ENCODE data around the gene PTPRS.
A peak's percentile ranks its signal among the peaks of the same experiment; 100 is the strongest.

The PTPRS gene

GRCh38 chr19:5354403-5354802, 13.8 kb upstream of the PTPRS start:
- no peak for DNase-seq

- no peak for DNase-seq
Observed at GRCh38 chr19:5352229-5352763, 11.7 kb upstream of the PTPRS start.

GRCh38 chr19:5351731-5352228, 11.2 kb upstream of the PTPRS start:
- DNase-seq = no peak

GRCh38 chr19:5349041-5349440, 8.4 kb upstream of the PTPRS start:
- DNase-seq = no peak

GRCh38 chr19:5345895-5346386, 5.3 kb upstream of the PTPRS start:
- DNase-seq = no peak

- DNase-seq = no peak
Observed at GRCh38 chr19:5343848-5344247, 3.2 kb upstream of the PTPRS start.

GRCh38 chr19:5342573-5343201, 2.1 kb upstream of the PTPRS start:
- no peak for DNase-seq

GRCh38 chr19:5341981-5342380, 1.4 kb upstream of the PTPRS start:
- DNase-seq = no peak

GRCh38 chr19:5341448-5341820, 822 bp upstream of the PTPRS start:
- no peak for DNase-seq

- no peak for DNase-seq
Observed at GRCh38 chr19:5339950-5340636, 519 bp downstream of the PTPRS start.

GRCh38 chr19:5339198-5339949, 1.2 kb downstream of the PTPRS start:
- DNase-seq = no peak

- DNase-seq = peak; percentile 7
Observed at GRCh38 chr19:5338656-5339197, 1.9 kb downstream of the PTPRS start.

GRCh38 chr19:5337708-5338655, 2.6 kb downstream of the PTPRS start:
- no peak for DNase-seq

- DNase-seq = no peak
Observed at GRCh38 chr19:5337126-5337525, 3.5 kb downstream of the PTPRS start.

GRCh38 chr19:5336195-5336965, 4.2 kb downstream of the PTPRS start:
- no peak for DNase-seq

GRCh38 chr19:5335593-5335992, 5.0 kb downstream of the PTPRS start:
- no peak for DNase-seq

GRCh38 chr19:5334824-5335500, 5.7 kb downstream of the PTPRS start:
- no peak for DNase-seq

GRCh38 chr19:5334366-5334739, 6.3 kb downstream of the PTPRS start:
- DNase-seq = no peak

GRCh38 chr19:5333581-5334365, 6.8 kb downstream of the PTPRS start:
- no peak for DNase-seq

- no peak for DNase-seq
Observed at GRCh38 chr19:5332501-5332900, 8.1 kb downstream of the PTPRS start.
